Activated CD4-positive, CD25-positive, alpha-beta regulatory T cell treated with anti-CD3 and anti-CD28 coated beads, Interleukin-2, amount 50 U/mL, for 72 hours (primary cell): Measurements from ENCODE around the gene ATAD3C.
"Not testable (repeated sequence)": the region's sequence is repeated elsewhere in the genome, so short reads cannot be mapped to it uniquely, and the experiment has no call there.

Source experiments
- DNase-seq: peaks from one replicate; pipeline ENCODE4 v3.0.0; 2021

The ATAD3C gene

GRCh38 chr1:1479547-1480487, 30.3 kb downstream of the ATAD3C start:
- no peak for DNase-seq

- DNase-seq = not testable (repeated sequence)
These were observed 31.0 kb downstream of the ATAD3C start for GRCh38 chr1:1480488-1480867.

- DNase-seq = not testable (repeated sequence)
These were observed 32.3 kb downstream of the ATAD3C start for GRCh38 chr1:1481811-1482210.

GRCh38 chr1:1482856-1483255, 33.4 kb downstream of the ATAD3C start:
- DNase-seq = no peak

GRCh38 chr1:1483714-1484113, 34.2 kb downstream of the ATAD3C start:
- no peak for DNase-seq

GRCh38 chr1:1484976-1485750, 35.7 kb downstream of the ATAD3C start:
- DNase-seq = not testable (repeated sequence)

GRCh38 chr1:1485755-1486317, 36.3 kb downstream of the ATAD3C start:
- not testable (repeated sequence) for DNase-seq

- no peak for DNase-seq
These were observed 38.2 kb downstream of the ATAD3C start for GRCh38 chr1:1487701-1488100.

- no peak for DNase-seq
These were observed 39.7 kb downstream of the ATAD3C start for GRCh38 chr1:1489231-1489630.

GRCh38 chr1:1489861-1490260, 40.4 kb downstream of the ATAD3C start:
- DNase-seq = no peak

GRCh38 chr1:1490633-1491230, 41.2 kb downstream of the ATAD3C start:
- DNase-seq = no peak

GRCh38 chr1:1491601-1492000, 42.1 kb downstream of the ATAD3C start:
- no peak for DNase-seq

- DNase-seq = not testable (repeated sequence)
These were observed 44.8 kb downstream of the ATAD3C start for GRCh38 chr1:1494311-1494710.

- DNase-seq = not testable (repeated sequence)
These were observed 46.0 kb downstream of the ATAD3C start for GRCh38 chr1:1495461-1495975.

GRCh38 chr1:1504777-1505365, 55.4 kb downstream of the ATAD3C start:
- peak; percentile 71 for DNase-seq

GRCh38 chr1:1505366-1505798, 55.9 kb downstream of the ATAD3C start:
- DNase-seq = not testable (repeated sequence)

- not testable (repeated sequence) for DNase-seq
These were observed 56.3 kb downstream of the ATAD3C start for GRCh38 chr1:1505801-1506200.

- no peak for DNase-seq
These were observed 57.8 kb downstream of the ATAD3C start for GRCh38 chr1:1507305-1507704.

GRCh38 chr1:1508775-1509464, 59.4 kb downstream of the ATAD3C start:
- not testable (repeated sequence) for DNase-seq

- not testable (repeated sequence) for DNase-seq
These were observed 60.0 kb downstream of the ATAD3C start for GRCh38 chr1:1509465-1509850.

GRCh38 chr1:1510912-1511532, 61.5 kb downstream of the ATAD3C start:
- DNase-seq = no peak
